ENCODE measurements around the gene SIX6.

DNA sequence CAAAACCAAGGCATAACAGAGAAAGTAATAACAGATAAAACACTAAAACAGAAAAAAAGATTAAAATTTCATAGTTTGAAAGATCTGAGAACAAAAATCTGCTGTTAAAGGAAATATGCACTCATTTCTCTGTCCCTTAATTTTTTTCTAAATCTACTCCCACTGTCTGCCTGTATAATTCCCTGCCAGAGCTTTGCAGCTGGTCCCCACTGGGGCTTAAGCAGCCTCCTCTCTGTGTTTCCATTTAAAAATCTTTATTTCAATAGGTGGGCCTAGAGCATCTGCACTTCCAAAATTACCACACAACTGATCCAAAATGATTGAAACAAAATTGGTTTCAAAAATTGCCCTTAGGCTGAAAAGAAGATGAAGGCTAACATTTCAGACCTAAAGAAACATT lies 6.4 kb upstream of the SIX6 start:
- TF ChIP-seq, protein P1, sequence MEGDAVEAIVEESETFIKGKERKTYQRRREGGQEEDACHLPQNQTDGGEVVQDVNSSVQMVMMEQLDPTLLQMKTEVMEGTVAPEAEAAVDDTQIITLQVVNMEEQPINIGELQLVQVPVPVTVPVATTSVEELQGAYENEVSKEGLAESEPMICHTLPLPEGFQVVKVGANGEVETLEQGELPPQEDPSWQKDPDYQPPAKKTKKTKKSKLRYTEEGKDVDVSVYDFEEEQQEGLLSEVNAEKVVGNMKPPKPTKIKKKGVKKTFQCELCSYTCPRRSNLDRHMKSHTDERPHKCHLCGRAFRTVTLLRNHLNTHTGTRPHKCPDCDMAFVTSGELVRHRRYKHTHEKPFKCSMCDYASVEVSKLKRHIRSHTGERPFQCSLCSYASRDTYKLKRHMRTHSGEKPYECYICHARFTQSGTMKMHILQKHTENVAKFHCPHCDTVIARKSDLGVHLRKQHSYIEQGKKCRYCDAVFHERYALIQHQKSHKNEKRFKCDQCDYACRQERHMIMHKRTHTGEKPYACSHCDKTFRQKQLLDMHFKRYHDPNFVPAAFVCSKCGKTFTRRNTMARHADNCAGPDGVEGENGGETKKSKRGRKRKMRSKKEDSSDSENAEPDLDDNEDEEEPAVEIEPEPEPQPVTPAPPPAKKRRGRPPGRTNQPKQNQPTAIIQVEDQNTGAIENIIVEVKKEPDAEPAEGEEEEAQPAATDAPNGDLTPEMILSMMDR (IDR thresholded peaks at IDR 0.05): no peak
- TF ChIP-seq POLR2A (IDR thresholded peaks at IDR 0.05): no peak

All from Peyer's patch (tissue), 4 donors.